HG03457 (cell line): ENCODE measurements around the gene ANXA9.
A peak's percentile ranks its signal among the peaks of the same experiment; 100 is the strongest.

ENCODE experiments used
- ATAC-seq: cut with Tn5 transposase; IDR thresholded peaks from one replicate; pipeline ENCODE4 v1.9.1; 2021; ENCODE audit warnings: moderate number of reproducible peaks; ENCODE audit not compliant: unreplicated experiment

ANXA9 gene

GRCh38 chr1:151002611-151003010 is 20.5 kb downstream of the ANXA9 start:
- ATAC-seq = no peak

- no peak for ATAC-seq
These were observed 21.1 kb downstream of the ANXA9 start for GRCh38 chr1:151003180-151003579.

- no peak for ATAC-seq
These were observed 23.7 kb downstream of the ANXA9 start for GRCh38 chr1:151005729-151006319.

- no peak for ATAC-seq
These were observed 24.4 kb downstream of the ANXA9 start, which contains the start of gene MINDY1 for GRCh38 chr1:151006327-151007052. MINDY1 (minus strand) TSS chr1:151006902; CDS start chr1:151002617, 4,285 bp downstream.

- no peak for ATAC-seq
These were observed 25.8 kb downstream of the ANXA9 start for GRCh38 chr1:151007853-151008243.

GRCh38 chr1:151008244-151009205 is 26.4 kb downstream of the ANXA9 start, which contains the start of gene PRUNE1:
PRUNE1 (plus strand) TSS chr1:151008449; CDS start chr1:151008633, 184 bp downstream.
- ATAC-seq = peak; percentile 56

GRCh38 chr1:151009206-151009587 is 27.1 kb downstream of the ANXA9 start:
- ATAC-seq = no peak

- no peak for ATAC-seq
These were observed 27.7 kb downstream of the ANXA9 start for GRCh38 chr1:151009674-151010345.

- no peak for ATAC-seq
These were observed 28.2 kb downstream of the ANXA9 start for GRCh38 chr1:151010346-151010726.

GRCh38 chr1:151011154-151011850 is 29.2 kb downstream of the ANXA9 start:
- ATAC-seq = no peak

GRCh38 chr1:151012684-151013471 is 30.8 kb downstream of the ANXA9 start:
- ATAC-seq = no peak

GRCh38 chr1:151013518-151013917 is 31.4 kb downstream of the ANXA9 start:
- no peak for ATAC-seq

GRCh38 chr1:151024540-151025146 is 42.6 kb downstream of the ANXA9 start:
- no peak for ATAC-seq

GRCh38 chr1:151026460-151026859 is 44.4 kb downstream of the ANXA9 start:
- ATAC-seq = no peak

- ATAC-seq = no peak
These were observed 50.1 kb downstream of the ANXA9 start for GRCh38 chr1:151032164-151032563.

- no peak for ATAC-seq
These were observed 53.1 kb downstream of the ANXA9 start for GRCh38 chr1:151035167-151035566.

- ATAC-seq = no peak
These were observed 54.3 kb downstream of the ANXA9 start, which contains the start of gene BNIPL for GRCh38 chr1:151036356-151036755. BNIPL (plus strand) TSS chr1:151036586; CDS start chr1:151036726, 140 bp downstream.

- ATAC-seq = no peak
These were observed 54.9 kb downstream of the ANXA9 start for GRCh38 chr1:151037032-151037431.

GRCh38 chr1:151039521-151039920 is 57.4 kb downstream of the ANXA9 start:
- no peak for ATAC-seq
